ENCODE data around the gene FANCE. TPM values are rescaled to one million over a fixed set of nuclear protein-coding genes. Genes with fewer than 3 reads are reported as not detected.

Gene FANCE
- polyA plus RNA-seq, 3 donors, result 1.8 to 3.0 (median 2.9) TPM

DNA sequence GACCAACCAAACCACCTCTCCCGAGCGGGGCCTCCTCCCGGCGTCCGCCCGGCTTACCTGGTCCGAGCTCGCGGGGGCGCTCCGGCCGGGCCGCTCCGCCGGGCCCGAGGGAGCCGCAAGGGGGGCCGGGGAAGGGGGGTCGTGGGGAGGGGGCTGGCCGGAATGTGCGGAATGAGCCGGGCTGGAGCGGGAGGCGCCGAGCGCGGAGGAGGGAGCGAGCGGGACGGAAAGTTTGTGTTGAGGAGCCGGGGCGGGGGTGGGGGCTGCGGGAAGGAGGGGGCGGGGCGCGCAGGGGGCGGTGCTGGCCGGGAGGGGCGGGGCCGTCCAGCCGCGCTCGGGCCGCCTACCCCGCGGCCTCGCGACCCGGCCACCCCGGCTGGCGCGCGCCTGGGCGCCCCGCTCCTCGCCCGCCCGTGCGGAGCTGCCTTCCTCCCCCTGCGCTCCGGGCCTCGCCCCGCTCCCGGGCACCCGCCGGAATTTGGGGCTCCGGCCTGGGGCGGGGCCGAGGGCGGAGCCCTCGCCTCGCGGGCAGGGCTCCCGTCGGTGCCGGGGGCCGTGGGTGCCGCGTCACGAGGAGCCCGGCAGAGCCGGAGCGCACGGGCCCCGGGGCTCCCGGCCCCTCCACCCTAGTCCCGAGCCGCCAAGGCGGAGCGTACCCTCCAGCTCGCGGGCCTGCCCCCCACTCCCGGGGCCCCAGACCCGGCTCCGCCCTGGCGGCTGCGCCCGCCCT is 44.9 kb downstream of the FANCE start, which contains the start of gene TEAD3:
Gene TEAD3, minus strand, starts transcription at position 239 of the 730 bp plus-strand sequence.
- peaks cover 2 to 5% of the 10 kb centered on the region in 2 donors for H3K36me3 Mint-ChIP-seq
- peak within 1 kb of the TSS; percentile 76 to 83 for H3K4me3 Mint-ChIP-seq
- Histone ChIP-seq H3K79me2 (ENCODE audit: insufficient read depth, low read length) (no peaks in the 10 kb centered on the region), H3K4me3 (replicated peaks in 1 of 3; ENCODE audit: low read depth in 2 of 3, low read length in 3 of 3) (peak within 1 kb of the TSS; percentile 20 to 73 (median 26)), H2AFZ (ENCODE audit: insufficient read depth, low read depth, low read length, poor library complexity, severe bottlenecking) (peak within 1 kb of the TSS; percentile 76), H3K27me3 (ENCODE audit: control insufficient read depth in 2 of 2, insufficient read depth in 2 of 2, low read length in 2 of 2) (peaks cover 37 to 87% of the 10 kb centered on the region in 2 donors), H3K9me3 (replicated peaks in 1 of 2; ENCODE audit: control insufficient read depth in 1 of 2, insufficient read depth in 1 of 2, low read length in 2 of 2) (peaks cover 0 to 9% of the 10 kb centered on the region in 2 donors), H3K9ac (ENCODE audit: insufficient read depth, low read length, poor library complexity, severe bottlenecking) (peak within 1 kb of the TSS; percentile 51), H3K36me3 (replicated peaks in 1 of 2; ENCODE audit: control insufficient read depth in 1 of 2, insufficient read depth in 2 of 2, low read length in 2 of 2) (no peaks in the 10 kb centered on the region), H3K27ac (ENCODE audit: low read depth in 1 of 2, low read length in 2 of 2) (no peak within 1 kb of the TSS), H3K4me2 (replicated peaks; ENCODE audit: extremely low read depth, low read length, poor library complexity, severe bottlenecking) (peak within 1 kb of the TSS; percentile 88), H4K20me1 (ENCODE audit: insufficient read depth, low read length) (peaks cover 10% of the 10 kb centered on the region), H3K4me1 (ENCODE audit: control insufficient read depth in 1 of 2, insufficient read depth in 2 of 2, low read length in 2 of 2) (peaks cover 36 to 42% of the 10 kb centered on the region in 2 donors)
- H3K27me3 Mint-ChIP-seq (ENCODE audit: low read depth in 3 of 3), result peaks cover 78 to 95% (median 81%) of the 10 kb centered on the region in 3 donors
- under 1% methylated on average over 62 of the region's 98 CpGs for WGBS (ENCODE audit: insufficient coverage)
- peaks cover 0 to 19% (median 8%) of the 10 kb centered on the region in 7 donors for H3K9me3 Mint-ChIP-seq
- TF ChIP-seq, protein P1, sequence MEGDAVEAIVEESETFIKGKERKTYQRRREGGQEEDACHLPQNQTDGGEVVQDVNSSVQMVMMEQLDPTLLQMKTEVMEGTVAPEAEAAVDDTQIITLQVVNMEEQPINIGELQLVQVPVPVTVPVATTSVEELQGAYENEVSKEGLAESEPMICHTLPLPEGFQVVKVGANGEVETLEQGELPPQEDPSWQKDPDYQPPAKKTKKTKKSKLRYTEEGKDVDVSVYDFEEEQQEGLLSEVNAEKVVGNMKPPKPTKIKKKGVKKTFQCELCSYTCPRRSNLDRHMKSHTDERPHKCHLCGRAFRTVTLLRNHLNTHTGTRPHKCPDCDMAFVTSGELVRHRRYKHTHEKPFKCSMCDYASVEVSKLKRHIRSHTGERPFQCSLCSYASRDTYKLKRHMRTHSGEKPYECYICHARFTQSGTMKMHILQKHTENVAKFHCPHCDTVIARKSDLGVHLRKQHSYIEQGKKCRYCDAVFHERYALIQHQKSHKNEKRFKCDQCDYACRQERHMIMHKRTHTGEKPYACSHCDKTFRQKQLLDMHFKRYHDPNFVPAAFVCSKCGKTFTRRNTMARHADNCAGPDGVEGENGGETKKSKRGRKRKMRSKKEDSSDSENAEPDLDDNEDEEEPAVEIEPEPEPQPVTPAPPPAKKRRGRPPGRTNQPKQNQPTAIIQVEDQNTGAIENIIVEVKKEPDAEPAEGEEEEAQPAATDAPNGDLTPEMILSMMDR (IDR thresholded peaks at IDR 0.05), result no peak
- intact Hi-C loops (cut with micrococcal nuclease), result no loop called here
- peak in 1 of 3 donors; percentile 5 for DNase-seq
- H3K4me1 Mint-ChIP-seq, result peaks cover 38% of the 10 kb centered on the region
- no peak within 1 kb of the TSS for H3K27ac Mint-ChIP-seq

DNA sequence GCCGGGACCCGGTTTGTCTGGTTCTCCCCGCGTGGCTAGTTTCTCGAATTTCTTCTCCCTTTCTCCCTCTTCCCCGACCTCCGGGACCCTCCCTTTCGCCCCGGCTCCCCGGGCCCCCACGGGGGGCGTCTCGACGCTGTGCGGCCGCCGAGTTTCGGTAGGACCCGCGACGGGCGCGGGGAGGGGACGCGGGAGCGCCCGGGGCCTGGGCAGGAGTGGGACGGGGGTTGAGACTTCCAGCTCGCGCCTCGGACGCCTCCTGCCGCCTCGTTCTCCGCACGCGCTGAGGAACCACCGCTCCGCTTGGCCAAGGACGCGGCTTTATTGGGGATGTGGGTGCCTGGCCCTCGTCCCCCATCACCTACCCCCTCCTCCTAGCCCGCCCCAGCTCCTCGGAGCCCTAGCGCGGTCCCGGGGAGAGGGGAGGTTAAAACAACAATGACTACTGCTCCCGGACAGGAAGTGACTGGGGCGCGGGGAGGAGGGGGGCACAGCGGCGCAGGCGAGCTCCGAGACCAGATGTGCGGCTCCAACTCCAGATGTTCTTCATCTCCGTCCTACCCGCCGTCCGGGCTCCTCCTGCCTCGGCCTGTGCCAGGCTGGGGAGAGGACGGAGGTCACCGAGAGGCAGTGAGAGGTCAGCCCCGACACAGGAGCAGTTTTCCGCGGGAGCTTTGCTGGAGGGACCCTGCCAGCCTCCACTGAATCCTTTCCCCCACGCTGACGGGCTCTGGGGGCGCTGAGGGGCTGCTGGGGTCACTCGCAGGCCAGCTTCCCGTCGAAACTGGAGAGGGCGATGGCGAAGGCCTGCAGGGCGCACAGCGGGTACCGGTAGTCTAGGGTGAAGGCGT is 45.7 kb downstream of the FANCE start:
- H2AFZ ChIP-seq (ENCODE audit: insufficient read depth, low read depth, low read length, poor library complexity, severe bottlenecking), result peak overlapping the region; percentile 76
- Mint-ChIP-seq H3K27ac (no peak overlapping the region), H3K4me1 (peaks cover 35% of the 10 kb centered on the region), H3K27me3 (ENCODE audit: low read depth in 3 of 3) (peaks cover 78 to 95% (median 81%) of the 10 kb centered on the region in 3 donors), H3K9me3 (peaks cover 0 to 19% (median 8%) of the 10 kb centered on the region in 7 donors), H3K36me3 (peaks cover 2 to 5% of the 10 kb centered on the region in 2 donors), H3K4me3 (peak overlapping the region; percentile 76 to 83)
- peak overlapping the region; percentile 20 to 73 (median 26) for H3K4me3 ChIP-seq (replicated peaks in 1 of 3; ENCODE audit: low read depth in 2 of 3, low read length in 3 of 3)
- no peaks in the 10 kb centered on the region for H3K36me3 ChIP-seq (replicated peaks in 1 of 2; ENCODE audit: control insufficient read depth in 1 of 2, insufficient read depth in 2 of 2, low read length in 2 of 2)
- peak overlapping the region; percentile 51 for H3K9ac ChIP-seq (ENCODE audit: insufficient read depth, low read length, poor library complexity, severe bottlenecking)
- DNase-seq, result peak in 2 of 3 donors; percentile 2 to 16
- intact Hi-C loops (cut with micrococcal nuclease), result no loop called here
- TF ChIP-seq, protein P1 (IDR thresholded peaks at IDR 0.05), result no peak
- H3K4me1 ChIP-seq (ENCODE audit: control insufficient read depth in 1 of 2, insufficient read depth in 2 of 2, low read length in 2 of 2), result peaks cover 33 to 40% of the 10 kb centered on the region in 2 donors
- WGBS (ENCODE audit: insufficient coverage), result 9% methylated on average over 43 of the region's 77 CpGs
- no peaks in the 10 kb centered on the region for H3K79me2 ChIP-seq (ENCODE audit: insufficient read depth, low read length)
- H4K20me1 ChIP-seq (ENCODE audit: insufficient read depth, low read length), result peaks cover 10% of the 10 kb centered on the region
- H3K27me3 ChIP-seq (ENCODE audit: control insufficient read depth in 2 of 2, insufficient read depth in 2 of 2, low read length in 2 of 2), result peaks cover 37 to 80% of the 10 kb centered on the region in 2 donors
- H3K9me3 ChIP-seq (replicated peaks in 1 of 2; ENCODE audit: control insufficient read depth in 1 of 2, insufficient read depth in 1 of 2, low read length in 2 of 2), result peaks cover 0 to 9% of the 10 kb centered on the region in 2 donors
- no peak overlapping the region for H3K27ac ChIP-seq (ENCODE audit: low read depth in 1 of 2, low read length in 2 of 2)
- H3K4me2 ChIP-seq (replicated peaks; ENCODE audit: extremely low read depth, low read length, poor library complexity, severe bottlenecking), result peak overlapping the region; percentile 88

Data from CD14-positive monocyte (primary cell).